B cell (primary cell): ENCODE results near the gene GSTP1.
"Not testable (repeated sequence)": the region's sequence is repeated elsewhere in the genome, so short reads cannot be mapped to it uniquely, and the experiment has no call there.

ENCODE experiments used
- EZH2 ChIP-seq: IDR thresholded peaks from 2 replicates; pipeline ENCODE4 v1.6.1; 2012; ENCODE audit warnings: borderline replicate concordance, low read depth, mild to moderate bottlenecking, moderate library complexity, low read length; ENCODE audit not compliant: insufficient read depth, poor library complexity, severe bottlenecking
- TF ChIP-seq, protein P1 (sequence below): fragments of 200-600 bp; IDR thresholded peaks from one replicate; pipeline ENCODE4 v1.8.0; 2022; ENCODE audit warnings: antibody characterized with exemption, mild to moderate bottlenecking

DNA sequence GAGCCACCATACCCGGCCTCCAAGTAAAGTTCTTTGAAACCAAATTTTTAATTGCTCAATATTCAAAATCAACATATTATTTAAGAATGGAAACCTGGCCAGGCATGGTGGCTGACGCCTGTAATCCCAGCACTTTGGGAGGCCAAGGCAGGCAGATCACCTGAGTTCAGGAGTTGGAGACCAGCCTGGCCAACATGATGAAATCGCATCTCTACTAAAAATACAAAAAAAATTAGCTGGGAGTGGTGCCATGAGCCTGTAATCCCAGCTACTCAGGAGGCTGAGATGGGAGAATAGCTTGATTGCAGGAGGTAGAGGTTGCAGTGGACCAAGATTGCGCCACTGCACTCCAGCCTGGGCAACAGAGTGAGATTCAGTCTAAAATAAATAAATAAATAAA, 35.5 kb upstream of the GSTP1 start:
- TF ChIP-seq, protein P1, sequence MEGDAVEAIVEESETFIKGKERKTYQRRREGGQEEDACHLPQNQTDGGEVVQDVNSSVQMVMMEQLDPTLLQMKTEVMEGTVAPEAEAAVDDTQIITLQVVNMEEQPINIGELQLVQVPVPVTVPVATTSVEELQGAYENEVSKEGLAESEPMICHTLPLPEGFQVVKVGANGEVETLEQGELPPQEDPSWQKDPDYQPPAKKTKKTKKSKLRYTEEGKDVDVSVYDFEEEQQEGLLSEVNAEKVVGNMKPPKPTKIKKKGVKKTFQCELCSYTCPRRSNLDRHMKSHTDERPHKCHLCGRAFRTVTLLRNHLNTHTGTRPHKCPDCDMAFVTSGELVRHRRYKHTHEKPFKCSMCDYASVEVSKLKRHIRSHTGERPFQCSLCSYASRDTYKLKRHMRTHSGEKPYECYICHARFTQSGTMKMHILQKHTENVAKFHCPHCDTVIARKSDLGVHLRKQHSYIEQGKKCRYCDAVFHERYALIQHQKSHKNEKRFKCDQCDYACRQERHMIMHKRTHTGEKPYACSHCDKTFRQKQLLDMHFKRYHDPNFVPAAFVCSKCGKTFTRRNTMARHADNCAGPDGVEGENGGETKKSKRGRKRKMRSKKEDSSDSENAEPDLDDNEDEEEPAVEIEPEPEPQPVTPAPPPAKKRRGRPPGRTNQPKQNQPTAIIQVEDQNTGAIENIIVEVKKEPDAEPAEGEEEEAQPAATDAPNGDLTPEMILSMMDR: not testable (repeated sequence)
- not testable (repeated sequence) for TF ChIP-seq EZH2
